HG02759 (cell line): ENCODE measurements around the gene MYO19.
"Not testable (repeated sequence)": the region's sequence is repeated elsewhere in the genome, so short reads cannot be mapped to it uniquely, and the experiment has no call there.

Experiments used
- ATAC-seq: cut with Tn5 transposase; IDR thresholded peaks from one replicate; pipeline ENCODE4 v1.9.1; 2021; ENCODE audit warnings: mild to moderate bottlenecking, moderate library complexity; ENCODE audit not compliant: unreplicated experiment

MYO19 gene

GRCh38 chr17:36533935-36534839 lies 481 bp downstream of the MYO19 start:
- ATAC-seq = peak; percentile 43

GRCh38 chr17:36532435-36532975 lies 2.2 kb downstream of the MYO19 start:
- no peak for ATAC-seq

GRCh38 chr17:36529121-36529520 lies 5.5 kb downstream of the MYO19 start:
- no peak for ATAC-seq

- ATAC-seq = no peak
These were observed 6.9 kb downstream of the MYO19 start for GRCh38 chr17:36527621-36528250.

- ATAC-seq = no peak
These were observed 8.8 kb downstream of the MYO19 start for GRCh38 chr17:36525888-36526287.

- no peak for ATAC-seq
These were observed 9.6 kb downstream of the MYO19 start for GRCh38 chr17:36525113-36525512.

GRCh38 chr17:36524428-36524876 lies 10.2 kb downstream of the MYO19 start:
- ATAC-seq = no peak

GRCh38 chr17:36523113-36523512 lies 11.6 kb downstream of the MYO19 start:
- no peak for ATAC-seq

GRCh38 chr17:36515837-36516236 lies 18.8 kb downstream of the MYO19 start:
- no peak for ATAC-seq

GRCh38 chr17:36514856-36515255 lies 19.8 kb downstream of the MYO19 start:
- ATAC-seq = no peak

- no peak for ATAC-seq
These were observed 22.0 kb downstream of the MYO19 start for GRCh38 chr17:36512641-36513040.

- ATAC-seq = no peak
These were observed 23.5 kb downstream of the MYO19 start for GRCh38 chr17:36511216-36511615.

GRCh38 chr17:36510636-36511035 lies 24.0 kb downstream of the MYO19 start:
- no peak for ATAC-seq

- no peak for ATAC-seq
These were observed 25.2 kb downstream of the MYO19 start for GRCh38 chr17:36509272-36509985.

- not testable (repeated sequence) for ATAC-seq
These were observed 26.2 kb downstream of the MYO19 start for GRCh38 chr17:36508439-36508838.

GRCh38 chr17:36507266-36507665 lies 27.4 kb downstream of the MYO19 start:
- no peak for ATAC-seq

GRCh38 chr17:36506831-36507230 lies 27.8 kb downstream of the MYO19 start:
- ATAC-seq = no peak

GRCh38 chr17:36506249-36506826 lies 28.3 kb downstream of the MYO19 start:
- no peak for ATAC-seq

GRCh38 chr17:36505171-36505570 lies 29.5 kb downstream of the MYO19 start:
- no peak for ATAC-seq

- ATAC-seq = no peak
These were observed 30.5 kb downstream of the MYO19 start for GRCh38 chr17:36504156-36504545.
